VCaP (cell line): ENCODE data around the gene GATA1.

Source experiments
- H3K27ac ChIP-seq: fragments of 450-650 bp; 2 replicates; pipeline ENCODE4 v1.5.1; 2017
- CTCF ChIP-seq: fragments of 450-650 bp; conservative IDR thresholded peaks from 2 replicates; pipeline ENCODE4 v1.5.1; 2017; ENCODE audit warnings: mild to moderate bottlenecking, moderate library complexity

GATA1 gene

GRCh38 chrX:48835524-48836329 lies 49.3 kb downstream of the GATA1 start, which contains the start of gene PCSK1N:
Gene PCSK1N (minus strand): TSS chrX:48835610. CDS start chrX:48835532, 78 bp downstream.
- no peak for TF ChIP-seq CTCF
- H3K27ac ChIP-seq, result peak within 1 kb of the TSS; percentile 26; the same call in 1 of the 2 replicates

GRCh38 chrX:48839686-48840085 lies 53.3 kb downstream of the GATA1 start:
- no peak overlapping the region for H3K27ac ChIP-seq
- TF ChIP-seq CTCF, result no peak
